Omental fat pad (tissue), 4 donors: Measurements from ENCODE around the gene FSTL5. TPM values are rescaled to one million over a fixed set of nuclear protein-coding genes. Genes with fewer than 3 reads are reported as not detected.

Source experiments
- ATAC-seq: fragments of 150-250 bp; one replicate; pipeline ENCODE4 v1.9.1; 2016; ENCODE audit warnings: mild to moderate bottlenecking, moderate library complexity; ENCODE audit not compliant: low FRiP score
- DNase-seq: peaks from one replicate; pipeline ENCODE4 v3.0.0-alpha.2; 2019; ENCODE audit warnings: low spot score
- CTCF ChIP-seq, 3 donors: fragments of 450-650 bp; IDR thresholded peaks; one replicate each; pipeline ENCODE4 v1.5.1; 2016 to 2017; ENCODE audit warnings: antibody characterized with exemption in 3 of 3, mild to moderate bottlenecking in 3 of 3, moderate library complexity in 2 of 3
- total RNA-seq, 4 donors: library from RNA; depleted of rRNA; stranded (reverse); fragments of >200 nt; gene quantifications; one replicate each; pipeline ENCODE4 v1.1.0, GENCODE V29; 2016

Gene FSTL5
- total RNA-seq, 4 donors from 2014 or later: not detected

- ATAC-seq (no peak), DNase-seq (no peak)
- TF ChIP-seq CTCF (IDR thresholded peaks at IDR 0.05): no peak
Observed at GRCh38 chr4:161419822-161420221, 744.0 kb downstream of the FSTL5 start.

- no peak for DNase-seq
- no peak for ATAC-seq
- no peak for TF ChIP-seq CTCF (IDR thresholded peaks at IDR 0.05)
Observed at GRCh38 chr4:161411901-161412300, 751.9 kb downstream of the FSTL5 start.

GRCh38 chr4:161404346-161405110, 759.3 kb downstream of the FSTL5 start:
- DNase-seq (no peak), ATAC-seq (no peak)
- TF ChIP-seq CTCF (IDR thresholded peaks at IDR 0.05): no peak

GRCh38 chr4:161403781-161404180, 760.0 kb downstream of the FSTL5 start:
- no peak for ATAC-seq
- no peak for TF ChIP-seq CTCF (IDR thresholded peaks at IDR 0.05)
- DNase-seq: no peak

GRCh38 chr4:161393602-161394001, 770.2 kb downstream of the FSTL5 start:
- no peak for TF ChIP-seq CTCF (IDR thresholded peaks at IDR 0.05)
- ATAC-seq: no peak
- no peak for DNase-seq

- no peak for ATAC-seq
- no peak for DNase-seq
- TF ChIP-seq CTCF (IDR thresholded peaks at IDR 0.05): no peak
Observed at GRCh38 chr4:161382655-161383054, 781.1 kb downstream of the FSTL5 start.

GRCh38 chr4:161376275-161376674, 787.5 kb downstream of the FSTL5 start:
- TF ChIP-seq CTCF (IDR thresholded peaks at IDR 0.05): no peak
- no peak for ATAC-seq

More at GRCh38 chr4:161376275-161376674, 787.5 kb downstream of the FSTL5 start:
- no peak for DNase-seq
